WERI-Rb-1 (cell line): ENCODE data around the gene IL17C.

ENCODE experiments used
- DNase-seq: peaks from one replicate; pipeline ENCODE4 v3.0.0-alpha.2; 2020
- H3K27ac ChIP-seq: fragments of 250-450 bp; sonication (Bioruptor Pico); 2 replicates; pipeline ENCODE4 v1.5.1; 2020; ENCODE audit warnings: mild to moderate bottlenecking, moderate library complexity
- H3K27me3 ChIP-seq: fragments of 250-450 bp; sonication (Bioruptor Pico); 2 replicates; pipeline ENCODE4 v1.5.1; 2021; ENCODE audit warnings: mild to moderate bottlenecking, low read depth, moderate library complexity; ENCODE audit not compliant: insufficient read depth, severe bottlenecking
- H3K36me3 ChIP-seq: fragments of 250-450 bp; sonication (Bioruptor Pico); 2 replicates; pipeline ENCODE4 v1.5.1; 2020; ENCODE audit warnings: mild to moderate bottlenecking, moderate library complexity
- H3K4me3 ChIP-seq: 2 replicates; pipeline ENCODE4 v1.5.1; 2011; ENCODE audit warnings: low read depth, mild to moderate bottlenecking, control low read depth, low read length
- H3K9me3 ChIP-seq: fragments of 250-450 bp; sonication (Bioruptor Pico); 2 replicates; pipeline ENCODE4 v1.5.1; 2021; ENCODE audit warnings: mild to moderate bottlenecking, moderate library complexity; ENCODE audit not compliant: severe bottlenecking
- TF ChIP-seq, protein P1 (sequence below): IDR thresholded peaks from 2 replicates; pipeline ENCODE4 v1.5.1; 2011; ENCODE audit warnings: low read depth, mild to moderate bottlenecking, control low read depth, inconsistent platforms, low read length

The IL17C gene, protein sequence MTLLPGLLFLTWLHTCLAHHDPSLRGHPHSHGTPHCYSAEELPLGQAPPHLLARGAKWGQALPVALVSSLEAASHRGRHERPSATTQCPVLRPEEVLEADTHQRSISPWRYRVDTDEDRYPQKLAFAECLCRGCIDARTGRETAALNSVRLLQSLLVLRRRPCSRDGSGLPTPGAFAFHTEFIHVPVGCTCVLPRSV

DNA sequence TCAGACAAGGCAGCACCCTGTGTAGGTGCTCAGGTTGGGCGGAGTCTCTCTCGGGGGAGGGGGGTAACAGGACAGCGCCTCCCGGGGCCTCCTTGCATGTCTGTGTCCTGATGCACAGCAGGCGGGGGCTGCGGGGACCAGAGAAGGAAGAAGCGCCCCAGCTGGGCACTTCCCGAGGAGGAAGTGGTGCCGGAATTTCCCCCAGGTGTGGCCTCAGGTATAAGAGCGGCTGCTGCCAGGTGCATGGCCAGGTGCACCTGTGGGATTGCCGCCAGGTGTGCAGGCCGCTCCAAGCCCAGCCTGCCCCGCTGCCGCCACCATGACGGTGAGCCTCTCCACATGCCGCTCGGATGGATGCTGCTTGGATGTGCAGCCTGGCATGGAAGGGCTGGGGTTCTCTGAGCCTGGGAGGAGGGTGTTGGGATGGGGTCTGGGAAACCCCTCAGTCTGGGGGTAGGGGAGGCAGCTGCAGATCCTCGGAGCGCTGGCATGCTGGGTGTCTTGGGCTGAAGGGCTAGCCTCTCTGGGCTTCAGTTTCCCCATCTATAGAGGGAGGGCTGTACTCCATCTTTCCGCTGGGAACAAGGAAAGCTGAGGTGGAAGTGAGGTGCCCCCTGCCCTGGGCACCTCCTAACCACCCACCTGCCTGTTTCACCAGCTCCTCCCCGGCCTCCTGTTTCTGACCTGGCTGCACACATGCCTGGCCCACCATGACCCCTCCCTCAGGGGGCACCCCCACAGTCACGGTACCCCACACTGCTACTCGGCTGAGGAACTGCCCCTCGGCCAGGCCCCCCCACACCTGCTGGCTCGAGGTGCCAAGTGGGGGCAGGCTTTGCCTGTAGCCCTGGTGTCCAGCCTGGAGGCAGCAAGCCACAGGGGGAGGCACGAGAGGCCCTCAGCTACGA is at the start of gene IL17C:
IL17C (plus strand) TSS at position 250 of the 908 bp plus-strand sequence; CDS start at position 320, 70 bp downstream.
- H3K9me3 ChIP-seq, result no peaks in the 10 kb centered on the region
- no peak within 1 kb of the TSS for H3K4me3 ChIP-seq
- H3K27me3 ChIP-seq, result no peaks in the 10 kb centered on the region
- H3K27ac ChIP-seq, result no peak within 1 kb of the TSS
- H3K36me3 ChIP-seq, result no peaks in the 10 kb centered on the region
- no peak for DNase-seq
- TF ChIP-seq, protein P1, sequence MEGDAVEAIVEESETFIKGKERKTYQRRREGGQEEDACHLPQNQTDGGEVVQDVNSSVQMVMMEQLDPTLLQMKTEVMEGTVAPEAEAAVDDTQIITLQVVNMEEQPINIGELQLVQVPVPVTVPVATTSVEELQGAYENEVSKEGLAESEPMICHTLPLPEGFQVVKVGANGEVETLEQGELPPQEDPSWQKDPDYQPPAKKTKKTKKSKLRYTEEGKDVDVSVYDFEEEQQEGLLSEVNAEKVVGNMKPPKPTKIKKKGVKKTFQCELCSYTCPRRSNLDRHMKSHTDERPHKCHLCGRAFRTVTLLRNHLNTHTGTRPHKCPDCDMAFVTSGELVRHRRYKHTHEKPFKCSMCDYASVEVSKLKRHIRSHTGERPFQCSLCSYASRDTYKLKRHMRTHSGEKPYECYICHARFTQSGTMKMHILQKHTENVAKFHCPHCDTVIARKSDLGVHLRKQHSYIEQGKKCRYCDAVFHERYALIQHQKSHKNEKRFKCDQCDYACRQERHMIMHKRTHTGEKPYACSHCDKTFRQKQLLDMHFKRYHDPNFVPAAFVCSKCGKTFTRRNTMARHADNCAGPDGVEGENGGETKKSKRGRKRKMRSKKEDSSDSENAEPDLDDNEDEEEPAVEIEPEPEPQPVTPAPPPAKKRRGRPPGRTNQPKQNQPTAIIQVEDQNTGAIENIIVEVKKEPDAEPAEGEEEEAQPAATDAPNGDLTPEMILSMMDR, result no peak

DNA sequence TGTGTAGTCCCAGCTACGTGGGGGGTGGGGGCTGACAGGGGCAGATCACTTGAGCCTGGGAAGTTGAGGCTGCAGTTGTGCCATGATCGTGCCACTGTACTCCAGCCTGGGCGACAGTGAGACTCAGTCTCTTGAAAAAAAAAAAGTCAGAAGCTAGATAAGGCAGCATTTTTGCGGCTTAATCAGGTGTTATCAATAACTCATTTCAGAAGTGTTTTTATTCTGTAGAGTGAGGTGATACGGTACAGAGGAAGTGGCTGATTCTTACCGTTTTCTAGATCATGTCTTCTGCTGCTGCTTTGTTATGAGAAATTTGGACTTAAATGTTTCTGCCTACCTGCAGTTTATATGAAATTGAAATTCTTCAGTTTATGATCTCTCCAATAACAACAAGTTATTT is 49.6 kb upstream of the IL17C start:
- Histone ChIP-seq H3K9me3 (no peaks in the 10 kb centered on the region), H3K4me3 (no peak overlapping the region), H3K27me3 (no peaks in the 10 kb centered on the region), H3K36me3 (no peaks in the 10 kb centered on the region), H3K27ac (no peak overlapping the region)
- DNase-seq, result no peak
- TF ChIP-seq, protein P1, result no peak

DNA sequence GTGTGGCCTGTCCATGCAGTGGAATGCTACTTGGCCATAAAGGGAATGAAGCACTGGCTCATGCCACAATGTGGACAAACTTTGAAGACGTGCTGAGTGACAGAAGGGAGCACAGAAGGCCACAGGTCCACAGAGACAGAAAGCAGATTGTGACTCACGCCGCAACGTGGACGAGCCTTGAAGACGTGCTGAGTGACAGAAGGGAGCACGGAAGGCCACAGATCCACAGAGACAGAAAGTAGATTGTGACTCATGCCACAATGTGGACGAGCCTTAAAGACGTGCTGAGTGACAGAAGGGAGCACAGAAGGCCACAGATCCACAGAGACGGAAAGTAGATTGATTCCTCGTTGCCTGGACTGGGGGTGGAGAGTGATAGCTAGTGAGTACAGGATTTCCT is 48.9 kb upstream of the IL17C start:
- TF ChIP-seq, protein P1, result no peak
- H3K27me3 ChIP-seq, result no peaks in the 10 kb centered on the region
- H3K36me3 ChIP-seq, result no peaks in the 10 kb centered on the region

DNA sequence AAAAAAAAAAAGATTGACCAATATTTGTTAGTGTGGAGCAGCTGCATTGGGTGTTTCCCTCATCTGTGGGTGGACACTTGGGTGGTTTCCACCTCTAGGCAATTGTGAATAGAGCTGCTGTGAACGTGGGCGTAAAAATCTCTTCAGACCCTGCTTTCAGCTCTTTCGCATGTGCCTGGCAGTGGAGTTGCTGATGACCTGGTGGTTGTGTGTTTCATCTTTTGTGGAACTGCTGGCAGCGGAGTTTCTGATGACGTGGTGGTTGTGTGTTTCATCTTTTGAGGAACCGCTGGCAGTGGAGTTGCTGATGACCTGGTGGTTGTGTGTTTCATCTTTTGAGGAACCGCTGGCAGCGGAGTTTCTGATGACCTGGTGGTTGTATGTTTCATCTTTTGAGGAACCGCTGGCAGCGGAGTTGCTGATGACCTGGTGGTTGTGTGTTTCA is 46.8 kb upstream of the IL17C start:
- TF ChIP-seq, protein P1, result no peak
- Histone ChIP-seq H3K27ac (no peak overlapping the region), H3K9me3 (no peaks in the 10 kb centered on the region), H3K36me3 (no peaks in the 10 kb centered on the region), H3K27me3 (no peaks in the 10 kb centered on the region), H3K4me3 (no peak overlapping the region)
- no peak for DNase-seq

More for the DNA sequence above, 48.9 kb upstream of the IL17C start:
- no peak overlapping the region for H3K4me3 ChIP-seq
- H3K9me3 ChIP-seq, result no peaks in the 10 kb centered on the region
- no peak overlapping the region for H3K27ac ChIP-seq
- no peak for DNase-seq

DNA sequence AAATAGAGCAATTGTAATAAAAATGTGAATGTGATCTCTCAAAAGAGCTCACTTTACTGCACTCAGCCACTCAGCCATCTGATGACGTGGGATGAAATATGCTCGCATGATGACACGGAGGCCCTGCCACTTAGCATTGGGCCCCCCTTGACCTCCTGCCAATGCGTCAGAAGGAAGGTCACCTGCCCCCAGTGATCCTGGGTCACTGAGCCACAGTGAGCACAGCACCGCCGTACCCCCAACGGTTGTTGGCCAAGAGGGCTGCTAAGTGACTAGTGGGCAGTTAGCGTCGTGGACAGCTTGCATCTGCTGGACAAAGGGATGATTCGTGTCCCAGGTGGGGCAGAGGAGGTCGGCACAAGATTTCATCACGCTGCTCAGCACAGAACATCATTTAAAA is 45.3 kb upstream of the IL17C start:
- TF ChIP-seq, protein P1, result no peak
- no peak overlapping the region for H3K27ac ChIP-seq
- no peaks in the 10 kb centered on the region for H3K9me3 ChIP-seq
- DNase-seq, result no peak
- H3K36me3 ChIP-seq, result no peaks in the 10 kb centered on the region
- no peaks in the 10 kb centered on the region for H3K27me3 ChIP-seq
- H3K4me3 ChIP-seq, result no peak overlapping the region
